PC-9 (cell line): ENCODE measurements around the gene UMAD1. TPM values are rescaled to one million over a fixed set of nuclear protein-coding genes. Genes with fewer than 3 reads are reported as not detected.
"Not testable (repeated sequence)": the region's sequence is repeated elsewhere in the genome, so short reads cannot be mapped to it uniquely, and the experiment has no call there.

Experiments
- BruUV-seq: library from RNA; stranded (reverse); fragments of 400-500 nt; replicated peaks from 2 replicates; lab custom pipeline; 2021; lab: Mats Ljungman, UMichigan
- CTCF ChIA-PET: fragments of 300-600 bp; sonication (Branson Sonifier 250); formaldehyde crosslinking; loops from one replicate; lab custom pipeline; 2022; ENCODE audit warnings: antibody characterized with exemption; lab: Charles Lee
- POLR2A ChIA-PET: fragments of 300-600 bp; sonication (Branson Sonifier 250); formaldehyde crosslinking; loops from one replicate; lab custom pipeline; 2022; ENCODE audit warnings: antibody characterized with exemption; ENCODE audit not compliant: unreplicated experiment; lab: Charles Lee
- DNase-seq, 2 experiments: peaks; one replicate each; pipeline versions ENCODE4 v3.0.0 to v3.0.0-alpha.2; 2015 to 2022; ENCODE audit warnings: mixed read lengths in 1 of 2
- H2AFZ ChIP-seq: fragments of 200-600 bp; sonication (generic); 2 replicates; pipeline ENCODE4 v1.8.1; 2017; ENCODE audit warnings: antibody characterized with exemption
- H3F3A ChIP-seq: fragments of 200-600 bp; sonication (generic); 2 replicates; pipeline ENCODE4 v1.8.1; 2017; ENCODE audit warnings: antibody characterized with exemption, mild to moderate bottlenecking, low read depth; ENCODE audit not compliant: insufficient read depth
- H3K27ac ChIP-seq: fragments of 200-600 bp; sonication (generic); 2 replicates; pipeline ENCODE4 v1.6.1; 2016; ENCODE audit warnings: mixed run types
- H3K27me3 ChIP-seq: fragments of 200-600 bp; sonication (generic); 2 replicates; pipeline ENCODE4 v1.6.1; 2016; ENCODE audit warnings: low read depth, mixed run types; ENCODE audit not compliant: insufficient read depth
- H3K36me3 ChIP-seq: fragments of 200-600 bp; sonication (generic); 2 replicates; pipeline ENCODE4 v1.6.1; 2016; ENCODE audit warnings: low read depth, mixed run types
- H3K4me1 ChIP-seq: fragments of 200-600 bp; sonication (generic); replicated peaks from 2 replicates; pipeline ENCODE4 v1.6.1; 2016; ENCODE audit warnings: mixed run types; ENCODE audit not compliant: insufficient read depth
- H3K4me2 ChIP-seq: fragments of 200-600 bp; sonication (generic); 2 replicates; pipeline ENCODE4 v1.6.1; 2017; ENCODE audit warnings: mixed run types
- H3K4me3 ChIP-seq: fragments of 200-600 bp; sonication (generic); 2 replicates; pipeline ENCODE4 v1.6.1; 2016; ENCODE audit warnings: mixed run types
- H3K79me2 ChIP-seq: fragments of 200-600 bp; sonication (generic); 2 replicates; pipeline ENCODE4 v1.6.1; 2017; ENCODE audit warnings: low read depth, mixed run types
- H3K9me2 ChIP-seq: fragments of 200-600 bp; sonication (generic); 2 replicates; pipeline ENCODE4 v1.8.1; 2017; ENCODE audit warnings: mild to moderate bottlenecking; ENCODE audit not compliant: insufficient read depth
- H3K9me3 ChIP-seq: fragments of 200-600 bp; sonication (generic); 2 replicates; pipeline ENCODE4 v1.8.1; 2016; ENCODE audit warnings: low read depth; ENCODE audit not compliant: insufficient read depth
- H4K20me1 ChIP-seq: fragments of 200-600 bp; sonication (generic); 2 replicates; pipeline ENCODE4 v1.8.1; 2017; ENCODE audit not compliant: insufficient read depth
- CTCF ChIP-seq: fragments of 200-600 bp; sonication (generic); conservative IDR thresholded peaks from 2 replicates; pipeline ENCODE4 v1.6.1; 2017; ENCODE audit warnings: mixed run types, antibody characterized with exemption, mild to moderate bottlenecking, moderate library complexity
- EZH2 ChIP-seq: fragments of 200-600 bp; sonication (generic); IDR thresholded peaks from 2 replicates; pipeline ENCODE4 v1.8.0; 2017; ENCODE audit warnings: antibody characterized with exemption, low read depth
- intact Hi-C: fragments of 100-400 bp; cut with micrococcal nuclease; formaldehyde crosslinking; loops from one replicate; pipeline ENCODE4 v1.10.0; 2022; ENCODE audit not compliant: unreplicated experiment
- total RNA-seq: library from RNA; stranded (reverse); gene quantifications from 2 replicates; pipeline ENCODE4 v1.2.3, GENCODE V29; 2021

UMAD1 gene
- total RNA-seq, 1 experiment from 2014 or later: 20.5 TPM

GRCh38 chr7:7802531-7802930 lies 162.0 kb downstream of the UMAD1 start:
- no peak overlapping the region for H3K4me3 ChIP-seq
- H2AFZ ChIP-seq: no peak overlapping the region
- H4K20me1 ChIP-seq: no peaks in the 10 kb centered on the region
- H3K27me3 ChIP-seq: no peaks in the 10 kb centered on the region
- ChIA-PET CTCF (no interaction called here), POLR2A (no interaction called here)
- H3K4me1 ChIP-seq: peaks cover 18% of the 10 kb centered on the region
- TF ChIP-seq EZH2 (no peak), CTCF (no peak)
- H3K9me3 ChIP-seq: peaks cover 2% of the 10 kb centered on the region
- intact Hi-C loops: no loop called here
- no TSS peak for BruUV-seq
- H3K27ac ChIP-seq: no peak overlapping the region
- no peaks in the 10 kb centered on the region for H3K36me3 ChIP-seq
- peaks cover 13% of the 10 kb centered on the region for H3F3A ChIP-seq
- H3K9me2 ChIP-seq: no peaks in the 10 kb centered on the region
- no peaks in the 10 kb centered on the region for H3K79me2 ChIP-seq
- no peak for DNase-seq
- no peak overlapping the region for H3K4me2 ChIP-seq

- H3K27me3 ChIP-seq: no peaks in the 10 kb centered on the region
- peaks cover 20% of the 10 kb centered on the region for H3K4me1 ChIP-seq
- ChIA-PET CTCF (interaction anchor here (0.7 kb wide), 1 partner anchor 59 kb away, joined by 4 read pairs; no protein-coding TSS in a partner anchor), POLR2A (interaction anchor here (0.5 kb wide), 1 partner anchor 311 kb away, joined by 3 read pairs; no protein-coding TSS in a partner anchor)
- H3F3A ChIP-seq: peaks cover 10% of the 10 kb centered on the region
- TF ChIP-seq EZH2 (no peak), CTCF (no peak)
- no peak overlapping the region for H2AFZ ChIP-seq
- no peaks in the 10 kb centered on the region for H4K20me1 ChIP-seq
- no peaks in the 10 kb centered on the region for H3K36me3 ChIP-seq
- intact Hi-C loops: no loop called here
- H3K4me3 ChIP-seq: no peak overlapping the region
- BruUV-seq: no TSS peak
- H3K27ac ChIP-seq: no peak overlapping the region
- H3K9me2 ChIP-seq: no peaks in the 10 kb centered on the region
- DNase-seq: no peak
- H3K9me3 ChIP-seq: peaks cover 5% of the 10 kb centered on the region
- no peak overlapping the region for H3K4me2 ChIP-seq
- H3K79me2 ChIP-seq: no peaks in the 10 kb centered on the region
Measured at GRCh38 chr7:7803715-7804178, 163.2 kb downstream of the UMAD1 start.

GRCh38 chr7:7804822-7805221 lies 164.3 kb downstream of the UMAD1 start:
- POLR2A ChIA-PET: interaction anchor here (0.6 kb wide), 1 partner anchor 451 kb away, joined by 3 read pairs; no protein-coding TSS in a partner anchor
- CTCF ChIA-PET, BruUV-seq, H4K20me1 ChIP-seq, H3K27me3 ChIP-seq, H3K4me3 ChIP-seq, H3K36me3 ChIP-seq, H3K79me2 ChIP-seq, H3K27ac ChIP-seq, H3K9me3 ChIP-seq, H2AFZ ChIP-seq, H3K4me2 ChIP-seq, intact Hi-C loops, DNase-seq, H3F3A ChIP-seq, H3K9me2 ChIP-seq: not testable (repeated sequence)
- peaks cover 10% of the 10 kb centered on the region for H3K4me1 ChIP-seq
